GM19455 (cell line): ENCODE data around the gene ADTRP.

Experiments used
- ATAC-seq: cut with Tn5 transposase; IDR thresholded peaks from one replicate; pipeline ENCODE4 v1.9.1; 2021; ENCODE audit not compliant: unreplicated experiment

The ADTRP gene

DNA sequence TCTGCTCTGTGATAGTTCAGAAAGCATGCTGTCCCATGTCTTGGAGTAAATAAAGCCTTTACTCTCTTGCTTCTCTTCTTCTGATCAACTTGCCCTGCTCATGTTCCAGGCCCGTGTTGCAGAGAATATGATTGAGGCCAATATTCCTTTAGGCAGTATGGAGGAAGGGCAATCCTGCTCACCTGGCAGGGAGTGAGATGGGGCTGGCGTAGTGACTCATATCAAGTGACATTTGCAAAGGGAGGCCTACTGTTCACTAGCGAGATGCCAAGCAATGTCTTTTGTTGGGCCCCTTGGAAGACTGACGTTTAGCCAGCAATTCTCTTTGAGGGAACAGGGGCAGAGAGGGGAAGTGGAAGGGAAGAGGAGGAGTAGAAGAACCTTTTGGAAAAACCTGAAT, 19.7 kb downstream of the ADTRP start:
- no peak for ATAC-seq

DNA sequence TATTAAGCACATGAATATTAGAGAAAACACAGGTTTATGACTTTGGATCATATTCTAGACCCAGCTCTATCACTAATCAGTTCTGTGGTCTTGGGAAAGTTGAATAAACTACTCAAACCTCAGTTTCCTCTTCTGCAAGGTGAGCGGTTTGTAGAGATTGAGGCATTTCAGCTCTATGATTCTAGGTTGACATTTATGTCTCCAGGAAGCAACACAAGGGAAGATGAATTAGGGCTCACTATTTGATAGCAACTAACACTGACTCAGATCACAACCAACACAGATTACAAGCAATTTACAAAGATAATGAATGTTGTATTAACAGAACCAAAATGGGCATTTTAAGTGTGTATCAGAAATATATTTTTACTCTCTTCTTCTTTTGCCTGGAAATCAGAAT, 21.9 kb downstream of the ADTRP start:
- ATAC-seq = no peak

- no peak for ATAC-seq
These were observed 22.3 kb downstream of the ADTRP start for GRCh38 chr6:11756292-11756691.

- ATAC-seq = no peak
These were observed 22.9 kb downstream of the ADTRP start for GRCh38 chr6:11755725-11756124.

- no peak for ATAC-seq
These were observed 23.9 kb downstream of the ADTRP start for GRCh38 chr6:11754625-11755271.

DNA sequence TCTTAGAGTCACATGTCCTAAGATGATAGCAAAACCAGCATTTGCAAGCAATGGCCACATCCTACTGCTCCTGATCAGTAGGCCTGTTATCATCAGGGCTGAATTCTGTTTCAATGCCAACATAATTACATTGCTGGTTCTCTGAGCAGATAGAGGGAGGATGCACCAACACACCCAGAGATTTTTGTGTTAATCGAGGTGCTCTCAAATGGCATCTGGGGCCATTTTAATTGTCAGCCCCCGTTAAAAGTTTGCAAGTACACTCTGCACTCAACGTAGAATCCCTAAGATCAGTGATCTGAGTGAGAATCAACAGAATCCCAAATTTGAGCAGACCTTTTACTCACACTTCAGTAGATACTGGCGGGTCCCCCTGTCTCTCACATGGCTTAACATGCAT, 24.8 kb downstream of the ADTRP start:
- ATAC-seq = no peak

DNA sequence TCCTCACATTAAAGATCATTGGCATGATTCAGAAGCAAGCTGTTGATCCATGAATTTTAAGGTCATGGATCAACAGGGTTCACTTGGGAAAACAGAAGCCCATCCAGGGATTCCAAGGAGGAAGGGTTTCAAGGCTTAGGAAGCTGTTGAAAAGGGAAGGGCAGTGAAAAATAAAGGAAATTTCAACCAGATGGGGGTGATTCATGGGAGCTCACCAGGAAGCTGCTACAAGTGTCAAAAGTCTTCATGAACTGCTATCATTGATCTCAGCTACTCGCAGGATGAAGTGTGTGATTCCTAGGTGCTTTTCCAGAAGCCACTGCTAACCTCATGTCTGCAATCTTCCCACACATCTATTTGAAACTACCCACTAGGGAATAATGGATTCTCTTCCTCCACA, 26.2 kb downstream of the ADTRP start:
- no peak for ATAC-seq

DNA sequence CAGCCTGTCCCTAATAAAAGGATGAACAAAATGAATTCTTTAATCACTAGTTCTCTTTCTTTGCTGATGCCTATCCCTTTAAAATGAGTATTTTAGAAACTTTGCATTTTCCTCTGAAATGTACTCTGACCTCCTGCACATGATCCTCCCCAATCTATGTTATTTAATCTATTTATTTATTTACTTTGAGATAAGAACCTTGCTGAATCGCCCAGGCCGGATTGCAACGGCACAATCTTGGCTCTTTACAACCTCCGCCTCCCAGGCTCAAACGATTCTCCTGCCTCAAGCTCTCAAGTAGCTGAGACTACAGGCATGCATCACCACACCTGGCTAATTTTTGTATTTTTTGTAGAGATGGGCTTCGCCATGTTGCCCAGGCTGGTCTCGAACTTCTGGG, 27.9 kb downstream of the ADTRP start:
- no peak for ATAC-seq

DNA sequence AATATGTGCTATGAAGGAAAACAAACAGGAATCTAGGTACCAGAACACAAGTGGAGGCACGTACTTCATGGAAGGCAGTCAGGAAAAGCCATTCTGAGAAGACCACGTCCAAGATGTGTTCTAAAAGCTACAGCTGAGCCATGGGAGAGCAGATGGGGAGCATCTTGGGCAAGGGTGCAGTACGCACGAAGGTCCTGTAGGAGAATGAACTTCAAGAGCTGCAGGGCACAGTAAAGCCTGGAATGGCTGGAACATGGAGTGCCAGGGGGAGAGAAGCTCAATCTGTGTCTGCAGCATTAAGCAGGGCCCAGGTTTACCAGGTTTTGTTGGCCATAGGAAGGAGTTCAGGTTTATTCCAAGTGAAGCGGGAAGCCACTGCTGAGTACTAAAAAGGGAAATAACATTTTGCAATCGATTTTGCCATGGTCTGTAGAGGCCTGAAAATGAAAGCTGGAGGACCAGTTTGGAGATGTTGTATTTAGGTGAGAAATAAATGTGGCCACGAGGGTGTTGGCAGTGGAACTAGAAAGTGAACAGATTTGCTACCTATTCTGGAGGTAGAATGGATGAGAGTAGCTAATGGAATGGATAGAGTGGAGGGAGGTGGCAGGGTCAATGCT, 29.9 kb downstream of the ADTRP start:
- ATAC-seq = no peak

- no peak for ATAC-seq
These were observed 31.6 kb downstream of the ADTRP start for GRCh38 chr6:11747021-11747420.

DNA sequence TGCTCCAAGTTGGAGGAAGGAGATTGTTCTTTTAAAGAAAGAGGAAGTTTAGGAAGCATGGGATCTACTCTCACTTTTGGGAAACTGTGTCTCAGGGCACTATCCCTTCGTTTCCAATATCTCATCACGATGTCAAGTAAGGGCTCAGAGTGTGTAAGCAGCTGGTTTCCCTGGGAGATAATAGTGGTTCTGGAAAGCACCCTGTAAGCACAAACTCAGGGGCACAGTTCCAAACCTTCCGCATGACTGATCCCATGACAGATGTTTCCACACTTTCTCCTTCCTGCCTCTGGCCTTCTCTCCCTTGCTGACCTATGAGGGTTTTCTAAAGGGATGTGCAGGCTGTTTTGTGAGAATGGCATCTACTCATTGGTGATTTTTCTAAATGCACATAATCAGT, 33.9 kb downstream of the ADTRP start:
- ATAC-seq = no peak

DNA sequence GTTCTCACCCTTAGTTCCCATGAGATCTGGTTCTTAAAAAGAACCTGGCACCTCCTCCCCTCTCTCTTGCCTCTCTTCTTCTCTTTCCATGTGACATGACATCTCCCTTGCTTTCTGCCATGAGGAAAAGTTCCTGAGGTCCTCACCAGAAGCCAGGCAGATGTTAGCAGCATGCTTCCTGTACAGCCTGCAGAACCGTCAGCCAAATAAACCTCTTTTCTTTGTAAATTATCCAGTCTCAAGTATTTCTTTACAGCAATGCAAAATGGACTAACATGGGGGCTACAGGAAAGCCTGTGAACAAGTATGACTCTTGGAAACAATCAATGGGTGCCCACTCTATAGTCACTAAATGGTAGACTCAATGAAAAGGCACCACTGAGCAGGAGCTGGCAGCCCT, 34.5 kb downstream of the ADTRP start:
- ATAC-seq = no peak

DNA sequence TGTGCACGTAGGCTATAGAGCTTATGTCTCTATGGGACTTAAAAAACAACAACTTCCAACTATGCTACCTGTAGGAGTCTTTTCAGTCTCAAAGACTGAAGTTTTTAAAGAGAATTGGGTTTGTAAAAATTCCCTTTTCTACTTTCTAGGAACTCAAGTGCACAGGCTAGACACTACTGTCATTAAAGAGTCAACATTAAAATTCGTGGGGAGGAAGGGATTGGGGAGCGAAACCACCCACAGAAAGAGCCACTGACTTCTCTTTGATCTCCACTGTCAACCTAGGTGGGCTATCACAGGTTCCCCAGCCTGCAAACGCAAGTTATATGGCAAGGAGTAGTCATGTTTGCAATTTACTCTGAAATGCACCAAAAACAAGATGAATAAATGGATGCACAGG, 37.7 kb downstream of the ADTRP start:
- no peak for ATAC-seq

GRCh38 chr6:11738661-11739375, 39.8 kb downstream of the ADTRP start:
- no peak for ATAC-seq

DNA sequence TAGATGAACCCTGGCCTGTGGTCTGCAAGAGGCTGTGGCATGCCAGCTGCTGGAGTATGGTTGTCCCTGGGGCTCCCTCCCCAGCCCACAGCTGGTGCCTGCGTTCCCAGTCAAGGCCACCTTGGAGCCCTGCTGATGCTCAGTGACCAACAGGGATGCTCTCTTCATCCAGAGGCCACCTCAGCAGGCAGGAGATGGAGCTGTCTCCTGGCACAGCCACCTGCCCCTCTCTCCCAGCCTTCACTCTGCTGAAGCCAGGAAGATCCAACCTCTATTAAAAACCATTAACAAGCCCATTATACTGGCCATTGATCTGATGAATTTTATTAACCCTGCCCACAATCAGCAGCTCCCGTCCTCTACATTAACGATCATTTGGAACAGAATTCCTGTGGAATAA, 40.4 kb downstream of the ADTRP start:
- ATAC-seq = no peak

DNA sequence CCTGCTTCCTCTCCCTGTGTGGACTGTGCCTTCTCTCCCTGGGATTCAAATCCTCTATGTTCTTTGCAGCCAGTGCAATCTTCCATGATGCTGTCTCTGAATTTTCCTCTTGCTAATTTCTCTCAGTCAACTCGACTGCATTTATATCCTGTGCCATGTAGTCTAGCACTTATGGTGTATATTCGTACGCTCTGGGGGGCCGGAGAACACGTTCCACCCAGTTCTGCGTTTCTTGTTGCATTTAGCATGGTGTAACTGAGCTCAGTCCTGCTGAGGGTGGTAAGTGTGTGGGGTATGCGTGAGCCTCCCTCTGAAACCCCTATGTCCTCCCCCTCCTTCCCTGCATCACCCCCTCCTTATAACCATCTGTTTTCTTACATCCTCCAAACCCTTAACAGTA, 42.0 kb downstream of the ADTRP start:
- ATAC-seq = no peak

GRCh38 chr6:11734861-11735613, 43.6 kb downstream of the ADTRP start:
- ATAC-seq = no peak

DNA sequence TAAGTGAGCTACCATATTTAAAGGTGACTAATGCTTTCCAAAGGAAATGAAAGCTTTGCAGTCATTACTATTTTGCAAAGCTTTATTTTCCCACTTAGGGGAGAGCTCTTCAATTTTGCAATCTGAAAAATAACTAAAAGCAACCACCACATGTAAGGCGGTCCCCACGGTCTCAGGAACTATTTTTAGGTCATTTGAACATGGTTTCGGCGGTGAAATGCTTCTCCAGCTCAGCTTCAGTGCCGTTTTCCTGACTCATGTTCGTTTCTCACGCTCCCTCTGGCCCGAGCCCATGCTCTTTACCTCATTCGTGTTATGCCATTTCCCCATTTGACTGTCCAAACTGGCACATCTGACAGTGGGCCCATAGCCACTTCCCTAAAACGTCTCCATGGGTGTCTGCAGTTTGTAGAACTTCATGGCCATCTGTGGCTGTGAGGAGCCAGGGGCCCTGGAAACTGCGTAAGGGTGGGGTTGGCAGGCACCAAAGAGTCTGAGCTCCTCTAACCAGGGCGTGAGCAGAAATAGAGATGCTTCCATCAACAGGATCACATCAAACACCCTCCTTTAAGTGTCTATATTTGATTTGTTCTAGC, 46.5 kb downstream of the ADTRP start:
- peak; percentile 65 for ATAC-seq

DNA sequence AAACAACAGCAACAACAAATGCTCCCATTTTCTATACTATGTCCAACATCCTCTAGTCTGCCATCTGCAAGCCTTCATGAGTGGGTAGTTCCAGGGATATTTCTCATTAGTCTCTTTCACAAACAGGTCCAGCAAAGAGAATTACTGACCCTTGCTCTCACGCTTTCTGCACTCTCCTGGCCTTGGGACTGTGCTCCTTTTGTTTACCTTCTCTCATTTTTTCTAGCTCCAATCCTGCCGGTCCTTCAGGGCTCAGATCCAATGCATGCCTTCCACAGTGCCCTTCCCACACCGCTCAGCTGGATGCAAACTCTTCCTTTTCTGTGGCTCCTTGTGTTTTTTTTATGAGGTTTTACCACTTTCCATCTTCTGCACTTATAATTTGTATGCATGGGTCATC, 47.2 kb downstream of the ADTRP start:
- ATAC-seq = no peak

GRCh38 chr6:11730641-11731040, 48.0 kb downstream of the ADTRP start:
- peak; percentile 48 for ATAC-seq

DNA sequence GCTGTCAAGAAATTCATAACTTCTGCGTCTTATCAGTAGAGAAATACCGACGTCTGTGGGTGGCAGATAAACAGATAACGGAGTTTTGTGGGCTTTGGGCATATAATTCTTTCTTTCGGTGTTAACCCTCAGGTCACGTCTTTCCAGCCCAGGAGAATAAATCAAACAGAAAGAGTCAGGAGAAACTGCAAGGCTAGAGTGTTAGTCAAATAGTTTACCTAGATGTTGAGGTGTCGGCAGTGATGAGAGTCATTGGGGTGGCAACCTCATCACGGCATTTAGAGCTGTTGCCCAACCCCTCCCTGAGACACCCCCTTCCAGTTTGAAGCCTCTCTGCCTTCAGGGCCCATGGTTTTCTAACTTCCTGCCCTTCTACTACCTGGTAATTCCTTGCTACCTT, 49.5 kb downstream of the ADTRP start:
- no peak for ATAC-seq
